Bladder microvascular endothelial cell (primary cell): Measurements from ENCODE around the gene CDK12. TPM values are rescaled to one million over a fixed set of nuclear protein-coding genes. Genes with fewer than 3 reads are reported as not detected.

Experiments
- total RNA-seq: library from RNA; depleted of rRNA; stranded (reverse); fragments of >200 nt; gene quantifications from 2 replicates; pipeline ENCODE4 v1.2.3, GENCODE V29; 2014

CDK12 gene
- 13.9 and 28.1 TPM in 2 replicates for total RNA-seq

DNA sequence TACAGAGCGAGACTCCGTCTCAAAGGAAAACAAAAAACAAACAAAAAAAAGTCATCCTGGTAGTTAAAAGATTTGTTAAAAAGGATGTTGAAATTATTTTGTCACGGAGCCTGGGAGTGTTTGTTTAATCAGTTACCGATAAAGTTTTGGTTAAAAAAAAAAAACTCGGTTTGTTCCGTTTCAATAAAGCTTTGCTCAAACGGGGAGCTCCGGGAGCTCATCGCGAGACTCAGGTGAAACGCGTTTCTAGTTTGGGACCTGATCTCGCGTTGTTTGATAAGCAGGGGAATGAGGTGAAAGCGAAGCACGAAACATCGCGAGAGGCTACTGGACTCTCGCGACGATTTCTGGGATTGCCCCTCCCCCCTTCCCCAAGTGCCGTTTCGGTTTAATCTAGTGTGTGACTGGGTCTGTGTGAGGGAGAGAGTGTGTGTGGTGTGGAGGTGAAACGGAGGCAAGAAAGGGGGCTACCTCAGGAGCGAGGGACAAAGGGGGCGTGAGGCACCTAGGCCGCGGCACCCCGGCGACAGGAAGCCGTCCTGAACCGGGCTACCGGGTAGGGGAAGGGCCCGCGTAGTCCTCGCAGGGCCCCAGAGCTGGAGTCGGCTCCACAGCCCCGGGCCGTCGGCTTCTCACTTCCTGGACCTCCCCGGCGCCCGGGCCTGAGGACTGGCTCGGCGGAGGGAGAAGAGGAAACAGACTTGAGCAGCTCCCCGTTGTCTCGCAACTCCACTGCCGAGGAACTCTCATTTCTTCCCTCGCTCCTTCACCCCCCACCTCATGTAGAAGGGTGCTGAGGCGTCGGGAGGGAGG is at the start of gene CDK12:
CDK12 (plus strand) TSS at position 374 of the 813 bp plus-strand sequence. CDS start 586 bp downstream, outside the sequence.

DNA sequence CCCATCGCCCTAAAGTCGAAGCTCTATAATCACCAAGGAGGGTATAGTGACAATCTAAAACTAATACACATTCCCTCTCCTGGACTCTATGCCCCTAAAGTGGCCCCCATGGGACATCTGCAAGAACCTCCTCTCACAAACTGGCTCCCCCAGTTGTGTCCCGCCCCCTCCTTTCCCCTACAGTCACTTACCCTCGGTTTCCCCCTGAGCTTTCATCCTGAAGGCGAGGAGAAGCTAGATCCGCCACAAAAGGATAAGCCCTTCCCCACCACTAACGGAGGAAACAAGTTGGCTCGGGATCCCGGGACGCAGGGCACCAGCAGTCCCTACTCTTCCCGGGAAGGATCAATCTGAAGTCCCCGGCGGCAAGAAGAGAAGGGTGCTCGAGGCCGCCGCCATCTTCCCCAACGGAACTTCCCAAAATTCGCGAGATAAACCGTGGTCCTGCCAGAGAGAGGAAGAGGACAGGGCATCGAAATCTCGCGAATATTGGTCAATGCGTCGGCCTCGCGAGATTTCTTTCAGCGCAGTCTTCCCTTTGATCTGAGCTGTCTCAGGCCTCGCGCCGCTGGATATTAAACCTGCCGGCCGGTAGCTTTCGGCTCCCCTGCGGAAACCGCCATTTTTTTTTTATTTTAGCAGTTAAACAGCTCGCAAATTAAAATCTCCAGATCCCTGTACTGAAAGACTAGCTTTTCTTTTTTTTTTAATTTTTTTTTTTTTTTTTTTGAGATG is 10.3 kb upstream of the CDK12 start, which contains the start of gene MED1:
MED1 (minus strand) TSS at position 417 of the 735 bp plus-strand sequence; CDS start at position 216, 201 bp downstream.

Other genes starting within 250 kb of the CDK12 start
- not detected in 2 replicates for gene STAC2, start 235.5 kb upstream of the CDK12 start, total RNA-seq
- gene FBXL20, start 59.9 kb upstream of the CDK12 start, total RNA-seq = 9.4 and 20.0 TPM in 2 replicates
- gene MED1, start 10.2 kb upstream of the CDK12 start, total RNA-seq = 11.5 and 30.9 TPM in 2 replicates
- not detected in 2 replicates for gene NEUROD2, start 146.4 kb downstream of the CDK12 start, total RNA-seq
- not detected in 2 replicates for gene PPP1R1B, start 165.5 kb downstream of the CDK12 start, total RNA-seq
- gene STARD3, start 175.7 kb downstream of the CDK12 start, total RNA-seq = 35.8 and 38.1 TPM in 2 replicates
- 0.49 and 0.63 TPM in 2 replicates for gene TCAP, start 203.9 kb downstream of the CDK12 start, total RNA-seq
- gene PNMT, start 207.0 kb downstream of the CDK12 start, total RNA-seq = 0.31 and 0.49 TPM in 2 replicates
- gene PGAP3, start 226.6 kb downstream of the CDK12 start, total RNA-seq = 2.8 and 8.2 TPM in 2 replicates
- 8.1 and 9.2 TPM in 2 replicates for gene ERBB2, start 238.6 kb downstream of the CDK12 start, total RNA-seq